DOHH2 (cell line): ENCODE data around the gene ANO9.

Source experiments
- EZH2phosphoT487 ChIP-seq: fragments of 200-600 bp; sonication (generic); IDR thresholded peaks from 2 replicates; pipeline ENCODE4 v1.6.1; 2017; ENCODE audit warnings: borderline replicate concordance, mild to moderate bottlenecking, antibody characterized with exemption, low read length, moderate library complexity, mixed read lengths
- TF ChIP-seq, protein P1 (sequence below): fragments of 200-600 bp; sonication (generic); IDR thresholded peaks from one replicate; pipeline ENCODE4 v1.5.1; 2014; ENCODE audit warnings: antibody characterized with exemption, mild to moderate bottlenecking, low read depth, low read length; ENCODE audit not compliant: poor library complexity, severe bottlenecking

DNA sequence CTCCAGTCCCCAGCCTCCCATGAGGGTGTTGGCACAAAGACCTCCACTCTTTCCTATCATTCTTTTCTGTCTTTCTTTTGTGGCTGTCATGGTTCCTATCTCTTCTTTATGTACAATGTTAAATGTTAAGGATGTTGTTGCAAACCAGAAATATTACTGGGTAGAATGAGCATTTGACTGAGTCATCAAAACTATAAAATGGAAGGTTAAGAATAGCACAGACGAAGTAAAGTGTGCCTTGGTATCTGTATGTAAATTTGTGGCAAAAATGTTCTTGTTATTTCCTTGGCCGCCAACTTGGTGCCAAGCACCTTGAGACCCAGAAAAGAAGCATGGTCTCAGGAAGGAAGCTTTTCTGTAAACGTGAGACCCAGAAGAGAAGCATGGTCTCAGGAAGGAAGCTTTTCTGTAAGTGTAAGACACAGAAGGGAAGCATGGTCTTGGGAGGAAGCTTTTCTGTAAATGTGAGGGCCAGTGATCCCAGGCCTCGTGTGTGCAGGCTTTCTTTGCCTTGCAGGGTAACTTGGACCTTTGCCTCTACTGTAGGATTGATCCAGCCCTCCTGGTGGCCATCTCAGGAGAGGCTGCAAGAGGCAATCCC lies 54.5 kb downstream of the ANO9 start:
- TF ChIP-seq, protein P1, sequence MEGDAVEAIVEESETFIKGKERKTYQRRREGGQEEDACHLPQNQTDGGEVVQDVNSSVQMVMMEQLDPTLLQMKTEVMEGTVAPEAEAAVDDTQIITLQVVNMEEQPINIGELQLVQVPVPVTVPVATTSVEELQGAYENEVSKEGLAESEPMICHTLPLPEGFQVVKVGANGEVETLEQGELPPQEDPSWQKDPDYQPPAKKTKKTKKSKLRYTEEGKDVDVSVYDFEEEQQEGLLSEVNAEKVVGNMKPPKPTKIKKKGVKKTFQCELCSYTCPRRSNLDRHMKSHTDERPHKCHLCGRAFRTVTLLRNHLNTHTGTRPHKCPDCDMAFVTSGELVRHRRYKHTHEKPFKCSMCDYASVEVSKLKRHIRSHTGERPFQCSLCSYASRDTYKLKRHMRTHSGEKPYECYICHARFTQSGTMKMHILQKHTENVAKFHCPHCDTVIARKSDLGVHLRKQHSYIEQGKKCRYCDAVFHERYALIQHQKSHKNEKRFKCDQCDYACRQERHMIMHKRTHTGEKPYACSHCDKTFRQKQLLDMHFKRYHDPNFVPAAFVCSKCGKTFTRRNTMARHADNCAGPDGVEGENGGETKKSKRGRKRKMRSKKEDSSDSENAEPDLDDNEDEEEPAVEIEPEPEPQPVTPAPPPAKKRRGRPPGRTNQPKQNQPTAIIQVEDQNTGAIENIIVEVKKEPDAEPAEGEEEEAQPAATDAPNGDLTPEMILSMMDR = no peak
- no peak for TF ChIP-seq EZH2phosphoT487
